IPS-20b (cell line): ENCODE data around the gene VDAC1.

Experiments used
- H3K27ac ChIP-seq: one replicate; pipeline ENCODE4 v1.5.1; 2013; ENCODE audit warnings: low read length
- H3K27me3 ChIP-seq: 2 replicates; pipeline ENCODE4 v1.6.1; 2013; ENCODE audit warnings: mild to moderate bottlenecking, low read length, inconsistent platforms; ENCODE audit not compliant: insufficient read depth
- H3K36me3 ChIP-seq: 2 replicates; pipeline ENCODE4 v1.6.1; 2013; ENCODE audit warnings: low read depth, mild to moderate bottlenecking, inconsistent platforms, low read length, moderate library complexity; ENCODE audit not compliant: insufficient read depth
- H3K4me1 ChIP-seq: 2 replicates; pipeline ENCODE4 v1.6.1; 2013; ENCODE audit warnings: mild to moderate bottlenecking, control low read depth, inconsistent platforms, low read length, moderate library complexity; ENCODE audit not compliant: insufficient read depth
- H3K4me3 ChIP-seq: 2 replicates; pipeline ENCODE4 v1.5.1; 2013; ENCODE audit warnings: mild to moderate bottlenecking, low read length, inconsistent platforms
- H3K9ac ChIP-seq: 2 replicates; pipeline ENCODE4 v1.6.1; 2013; ENCODE audit warnings: low read depth, mild to moderate bottlenecking, inconsistent platforms, low read length, moderate library complexity
- H3K9me3 ChIP-seq: 2 replicates; pipeline ENCODE4 v1.6.1; 2013; ENCODE audit warnings: mild to moderate bottlenecking, low read depth, low read length, inconsistent platforms; ENCODE audit not compliant: insufficient read depth

The VDAC1 gene

GRCh38 chr5:133934311-133934710 is 70.5 kb downstream of the VDAC1 start:
- H3K4me3 ChIP-seq, result no peak overlapping the region
- H3K9me3 ChIP-seq, result 0 out of 2 replicates have a peak, but pooled peaks cover 7% of the 10 kb centered on the region
- no peak overlapping the region for H3K27ac ChIP-seq
- H3K27me3 ChIP-seq, result no peaks in the 10 kb centered on the region
- no peaks in the 10 kb centered on the region for H3K36me3 ChIP-seq
- no peaks in the 10 kb centered on the region for H3K4me1 ChIP-seq
- no peak overlapping the region for H3K9ac ChIP-seq

- H3K27ac ChIP-seq, result no peak overlapping the region
- no peaks in the 10 kb centered on the region for H3K36me3 ChIP-seq
- H3K9me3 ChIP-seq, result 0 out of 2 replicates have a peak, but pooled peaks cover 7% of the 10 kb centered on the region
- H3K27me3 ChIP-seq, result no peaks in the 10 kb centered on the region
- H3K4me3 ChIP-seq, result no peak overlapping the region
- no peak overlapping the region for H3K9ac ChIP-seq
- no peaks in the 10 kb centered on the region for H3K4me1 ChIP-seq
These were observed 71.0 kb downstream of the VDAC1 start for GRCh38 chr5:133933670-133934295.

- H3K27ac ChIP-seq, result no peak overlapping the region
- no peak overlapping the region for H3K9ac ChIP-seq
- H3K4me1 ChIP-seq, result no peaks in the 10 kb centered on the region
These were observed 71.6 kb downstream of the VDAC1 start for GRCh38 chr5:133933169-133933509.

GRCh38 chr5:133932441-133933168 is 72.2 kb downstream of the VDAC1 start:
- Histone ChIP-seq H3K27me3 (no peaks in the 10 kb centered on the region), H3K9me3 (0 out of 2 replicates have a peak, but pooled peaks cover 7% of the 10 kb centered on the region)

More at GRCh38 chr5:133933169-133933509, 71.6 kb downstream of the VDAC1 start:
- H3K9me3 ChIP-seq, result 0 out of 2 replicates have a peak, but pooled peaks cover 7% of the 10 kb centered on the region
- no peak overlapping the region for H3K4me3 ChIP-seq
- no peaks in the 10 kb centered on the region for H3K36me3 ChIP-seq
- no peaks in the 10 kb centered on the region for H3K27me3 ChIP-seq

GRCh38 chr5:133931546-133931945 is 73.2 kb downstream of the VDAC1 start:
- Histone ChIP-seq H3K36me3 (no peaks in the 10 kb centered on the region), H3K27me3 (no peaks in the 10 kb centered on the region), H3K4me3 (no peak overlapping the region), H3K9ac (no peak overlapping the region), H3K27ac (no peak overlapping the region), H3K4me1 (no peaks in the 10 kb centered on the region), H3K9me3 (0 out of 2 replicates have a peak, but pooled peaks cover 7% of the 10 kb centered on the region)

More at GRCh38 chr5:133932441-133933168, 72.2 kb downstream of the VDAC1 start:
- Histone ChIP-seq H3K27ac (no peak overlapping the region), H3K4me1 (no peaks in the 10 kb centered on the region), H3K4me3 (no peak overlapping the region), H3K9ac (no peak overlapping the region), H3K36me3 (no peaks in the 10 kb centered on the region)

GRCh38 chr5:133930813-133931090 is 74.0 kb downstream of the VDAC1 start:
- Histone ChIP-seq H3K27ac (no peak overlapping the region), H3K27me3 (no peaks in the 10 kb centered on the region), H3K4me3 (no peak overlapping the region), H3K4me1 (no peaks in the 10 kb centered on the region), H3K9me3 (0 out of 2 replicates have a peak, but pooled peaks cover 2% of the 10 kb centered on the region), H3K36me3 (no peaks in the 10 kb centered on the region), H3K9ac (no peak overlapping the region)

GRCh38 chr5:133930061-133930812 is 74.5 kb downstream of the VDAC1 start:
- Histone ChIP-seq H3K9ac (no peak overlapping the region), H3K27ac (no peak overlapping the region)

GRCh38 chr5:133928587-133929393 is 76.0 kb downstream of the VDAC1 start:
- H3K9ac ChIP-seq, result no peak overlapping the region
- no peaks in the 10 kb centered on the region; the same call in 1 of the 2 replicates for H3K27me3 ChIP-seq
- no peak overlapping the region for H3K27ac ChIP-seq
- no peak overlapping the region for H3K4me3 ChIP-seq
- H3K4me1 ChIP-seq, result no peaks in the 10 kb centered on the region
- H3K36me3 ChIP-seq, result no peaks in the 10 kb centered on the region
- H3K9me3 ChIP-seq, result no peaks in the 10 kb centered on the region

More at GRCh38 chr5:133930061-133930812, 74.5 kb downstream of the VDAC1 start:
- Histone ChIP-seq H3K36me3 (no peaks in the 10 kb centered on the region), H3K9me3 (no peaks in the 10 kb centered on the region), H3K27me3 (no peaks in the 10 kb centered on the region), H3K4me3 (no peak overlapping the region), H3K4me1 (no peaks in the 10 kb centered on the region)

- H3K9me3 ChIP-seq, result no peaks in the 10 kb centered on the region
- no peak overlapping the region for H3K4me3 ChIP-seq
- H3K36me3 ChIP-seq, result no peaks in the 10 kb centered on the region
- no peaks in the 10 kb centered on the region for H3K4me1 ChIP-seq
- no peak overlapping the region for H3K9ac ChIP-seq
- no peaks in the 10 kb centered on the region; the same call in 1 of the 2 replicates for H3K27me3 ChIP-seq
- H3K27ac ChIP-seq, result no peak overlapping the region
These were observed 77.2 kb downstream of the VDAC1 start for GRCh38 chr5:133927300-133928180.

- H3K9me3 ChIP-seq, result no peaks in the 10 kb centered on the region
- no peaks in the 10 kb centered on the region for H3K4me1 ChIP-seq
- H3K27me3 ChIP-seq, result no peaks in the 10 kb centered on the region; the same call in 1 of the 2 replicates
- H3K4me3 ChIP-seq, result no peak overlapping the region
- no peaks in the 10 kb centered on the region for H3K36me3 ChIP-seq
- H3K27ac ChIP-seq, result no peak overlapping the region
- H3K9ac ChIP-seq, result no peak overlapping the region
These were observed 78.1 kb downstream of the VDAC1 start for GRCh38 chr5:133926489-133927299.
